Upper lobe of left lung (tissue), 6 donors: ENCODE measurements around the gene GPR33. TPM values are rescaled to one million over a fixed set of nuclear protein-coding genes. Genes with fewer than 3 reads are reported as not detected.

ENCODE experiments used
- ATAC-seq, 2 donors: fragments of 200-7000 bp; cut with Tn5 transposase; one replicate each; pipeline ENCODE4 v1.9.1; 2022; ENCODE audit warnings: mild to moderate bottlenecking in 2 of 2, moderate library complexity in 2 of 2; ENCODE audit not compliant: low FRiP score in 2 of 2
- DNase-seq, 2 donors: peaks; one replicate each; pipeline ENCODE4 v3.0.0-alpha.2; 2019 to 2020
- H3K27ac ChIP-seq, 4 donors: fragments of 200-600 bp; sonication (generic); one replicate each; pipeline ENCODE4 v1.5.1; 2016 to 2019
- H3K27me3 ChIP-seq, 4 donors: fragments of 200-600 bp; sonication (generic); one replicate each; pipeline ENCODE4 v1.5.1; 2017 to 2019
- H3K36me3 ChIP-seq, 4 donors: fragments of 200-600 bp; sonication (generic); one replicate each; pipeline ENCODE4 v1.5.1; 2016 to 2019
- H3K4me1 ChIP-seq, 4 donors: fragments of 200-600 bp; sonication (generic); one replicate each; pipeline ENCODE4 v1.5.1; 2018 to 2019
- H3K4me3 ChIP-seq, 4 donors: fragments of 200-600 bp; sonication (generic); one replicate each; pipeline ENCODE4 v1.5.1; 2017 to 2019; ENCODE audit warnings: mild to moderate bottlenecking in 2 of 4, moderate library complexity in 1 of 4
- H3K9me3 ChIP-seq, 4 donors: fragments of 200-600 bp; sonication (generic); one replicate each; pipeline ENCODE4 v1.5.1; 2018 to 2019
- CTCF ChIP-seq, 6 experiments: fragments of 450-650 bp in 4 of 6; fragments of 200-600 bp in 2 of 6; sonication (generic) in 2 of 6; IDR thresholded peaks; one replicate each; pipeline ENCODE4 v1.5.1; 2016 to 2019; ENCODE audit warnings: antibody characterized with exemption in 6 of 6
- EP300 ChIP-seq, 4 donors: sonication (generic); formaldehyde crosslinking; IDR thresholded peaks; one replicate each; pipeline ENCODE4 v1.5.1; 2017; ENCODE audit warnings: antibody characterized with exemption in 4 of 4, control low read depth in 2 of 4
- POLR2A ChIP-seq, 4 donors: fragments of 450-650 bp; IDR thresholded peaks; one replicate each; pipeline ENCODE4 v1.5.1; 2016 to 2017; ENCODE audit warnings: antibody characterized with exemption in 4 of 4, mild to moderate bottlenecking in 2 of 4
- POLR2AphosphoS5 ChIP-seq, 2 donors: sonication (generic); formaldehyde crosslinking; IDR thresholded peaks; one replicate each; pipeline ENCODE4 v1.5.1; 2017; ENCODE audit warnings: antibody characterized with exemption in 2 of 2
- WGBS, 2 donors: methylation state at CpG; one replicate each; pipeline ENCODE4 v1.1.5; 2017 to 2018; 5-methylcytosine and 5-hydroxymethylcytosine counted together
- total RNA-seq, 6 donors: library from RNA; depleted of rRNA in 4 of 6; stranded (reverse); fragments of >200 nt in 4 of 6; gene quantifications; one replicate each; pipeline versions ENCODE4 v1.1.0 to v1.2.1, GENCODE V29; 2016 to 2021
- donor health status: DM: no; HTN: no; CAD: no; lungs with moderate emphysema.
- donor health status: DM: no; HTN: yes; CAD: no; lungs with severe emphysema.

The GPR33 gene
- total RNA-seq, 6 donors from 2014 or later: not detected

DNA sequence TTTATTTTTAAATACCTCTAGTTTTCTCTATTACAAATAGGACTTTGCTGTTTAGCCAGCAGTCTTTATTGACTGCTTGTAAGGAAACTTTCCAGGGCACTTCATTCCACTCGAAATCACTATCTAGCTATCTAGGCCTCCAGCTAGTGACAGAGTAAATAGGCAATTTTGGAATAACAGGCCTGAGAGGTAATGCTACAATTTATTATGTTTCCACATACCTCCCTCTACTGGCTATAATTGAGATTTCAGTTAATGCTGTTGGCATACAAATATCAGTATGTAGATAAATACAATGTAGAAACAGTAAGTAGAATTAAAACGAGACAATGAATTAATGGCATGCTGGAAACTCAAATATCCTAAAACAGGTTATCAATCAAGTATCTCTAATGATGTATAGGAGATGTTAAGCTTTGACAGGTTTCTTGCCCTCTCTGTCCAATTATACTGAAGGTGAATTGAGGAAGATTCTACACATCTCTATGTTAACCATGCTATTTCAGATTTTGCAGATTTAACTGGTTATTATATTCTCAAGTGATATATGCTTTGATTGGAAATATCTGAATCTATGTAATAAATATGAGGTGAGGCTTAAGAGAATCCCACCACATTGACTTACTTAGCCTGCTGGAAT, 37.7 kb downstream of the GPR33 start:
- peak in 1 of 2 donors; percentile 77 for ATAC-seq
- TF ChIP-seq POLR2A (IDR thresholded peaks at IDR 0.05) (no peak), CTCF (IDR thresholded peaks at IDR 0.05) (peak; percentile 43 to 67 (median 55))
- Histone ChIP-seq H3K27me3 (no peaks in the 10 kb centered on the region), H3K4me1 (peaks cover 0 to 11% (median 2%) of the 10 kb centered on the region in 4 donors), H3K9me3 (no peaks in the 10 kb centered on the region), H3K36me3 (peaks cover 0 to 21% (median 4%) of the 10 kb centered on the region in 4 donors), H3K27ac (no peak overlapping the region), H3K4me3 (no peak overlapping the region)
- WGBS, 2 donors: 44 to 49% methylated on average over 2 of the region's 2 CpGs
- DNase-seq: no peak

DNA sequence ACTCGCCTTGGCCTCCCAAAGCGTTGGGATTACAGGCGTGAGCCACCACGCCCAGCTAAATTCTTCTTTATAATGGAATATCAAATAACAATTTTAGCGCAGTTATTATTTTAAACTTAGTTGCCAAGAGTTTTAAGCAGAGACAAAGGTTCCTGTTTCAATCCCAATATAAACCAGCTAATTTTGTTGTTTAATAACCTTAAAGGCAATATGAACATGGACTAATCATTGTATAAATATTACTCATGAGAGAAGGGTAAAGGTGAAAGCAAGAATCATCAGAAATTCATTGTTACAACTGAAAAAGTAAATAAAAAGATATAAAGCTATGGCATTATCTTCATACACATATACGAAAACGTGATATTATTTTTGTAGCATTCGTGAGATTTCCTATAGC, 38.7 kb downstream of the GPR33 start:
- WGBS, 2 donors: 73 to 85% methylated on average over 8 of the region's 8 CpGs
- ATAC-seq: no peak
- H3K27ac ChIP-seq: no peak overlapping the region

DNA sequence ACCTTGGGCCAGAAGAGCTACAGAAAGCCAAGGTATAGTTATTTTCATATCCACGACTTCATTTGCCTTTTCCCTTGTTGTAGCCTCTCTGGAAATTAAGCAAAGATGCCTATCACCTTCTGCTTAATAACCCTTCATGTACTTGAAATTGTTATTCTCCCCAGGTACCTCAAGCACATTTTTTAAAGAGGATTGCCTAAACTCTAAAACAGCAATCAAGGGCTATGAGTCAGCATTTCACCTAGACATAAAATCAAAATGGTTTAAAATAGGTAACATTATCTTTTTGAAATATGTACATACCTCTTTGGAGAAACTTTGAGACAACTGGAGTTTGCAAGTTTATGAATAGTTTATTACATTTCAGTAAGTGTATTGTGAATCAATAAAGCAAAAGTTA, 42.1 kb downstream of the GPR33 start:
- no peak for ATAC-seq
- Histone ChIP-seq H3K9me3 (no peaks in the 10 kb centered on the region), H3K4me3 (no peak overlapping the region), H3K27ac (no peak overlapping the region), H3K4me1 (peaks cover 2 to 20% (median 8%) of the 10 kb centered on the region in 4 donors), H3K36me3 (peaks cover 0 to 4% (median 0%) of the 10 kb centered on the region in 4 donors), H3K27me3 (no peaks in the 10 kb centered on the region)
- TF ChIP-seq CTCF (IDR thresholded peaks at IDR 0.05): no peak
- no peak for TF ChIP-seq EP300 (IDR thresholded peaks at IDR 0.05)
- no peak for TF ChIP-seq POLR2A (IDR thresholded peaks at IDR 0.05)
- TF ChIP-seq POLR2AphosphoS5 (IDR thresholded peaks at IDR 0.05): no peak
- WGBS, 2 donors: 69% methylated on average over 1 of the region's 1 CpG
- DNase-seq: no peak

More for the DNA sequence above, 38.7 kb downstream of the GPR33 start:
- Histone ChIP-seq H3K4me1 (peaks cover 0 to 11% (median 2%) of the 10 kb centered on the region in 4 donors), H3K9me3 (no peaks in the 10 kb centered on the region), H3K4me3 (no peak overlapping the region), H3K27me3 (no peaks in the 10 kb centered on the region), H3K36me3 (peaks cover 0 to 21% (median 4%) of the 10 kb centered on the region in 4 donors)
- TF ChIP-seq CTCF (IDR thresholded peaks at IDR 0.05): no peak
- TF ChIP-seq POLR2A (IDR thresholded peaks at IDR 0.05): no peak
- DNase-seq: no peak

DNA sequence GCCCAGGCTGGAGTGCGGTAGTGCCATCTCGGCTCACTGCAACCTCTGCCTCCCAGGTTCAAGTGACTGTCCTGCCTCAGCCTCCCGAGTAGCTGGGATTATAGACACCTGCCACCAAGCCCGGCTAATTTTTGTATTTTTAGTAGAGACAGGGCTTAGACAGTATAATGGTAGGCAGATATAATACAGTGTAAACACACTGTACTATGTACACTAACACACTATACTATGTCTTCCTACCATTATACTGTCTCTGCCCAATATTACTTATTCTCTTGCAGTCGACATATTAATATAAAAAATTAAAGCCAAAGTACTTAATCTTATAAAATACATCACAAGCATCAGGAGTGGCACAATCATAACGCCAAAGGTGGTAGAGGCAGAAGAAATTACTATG, 45.6 kb downstream of the GPR33 start:
- TF ChIP-seq POLR2A (IDR thresholded peaks at IDR 0.05): no peak
- no peak for TF ChIP-seq EP300 (IDR thresholded peaks at IDR 0.05)
- no peak for TF ChIP-seq CTCF (IDR thresholded peaks at IDR 0.05)
- TF ChIP-seq POLR2AphosphoS5 (IDR thresholded peaks at IDR 0.05): no peak
- Histone ChIP-seq H3K27me3 (no peaks in the 10 kb centered on the region), H3K9me3 (no peaks in the 10 kb centered on the region), H3K36me3 (peaks cover 0 to 3% (median 0%) of the 10 kb centered on the region in 4 donors), H3K4me1 (peaks cover 2 to 14% (median 7%) of the 10 kb centered on the region in 4 donors), H3K4me3 (no peak overlapping the region), H3K27ac (no peak overlapping the region)
- 89 to 93% methylated on average over 6 of the region's 6 CpGs for WGBS, 2 donors
- no peak for ATAC-seq
- no peak for DNase-seq
